ENCODE results near the gene PSD4.

PSD4 gene

GRCh38 chr2:113238871-113239839 is 65.4 kb downstream of the PSD4 start:
- no peak for DNase-seq (ENCODE audit: low read depth)

GRCh38 chr2:113240150-113240914 is 66.6 kb downstream of the PSD4 start:
- no peak for DNase-seq (ENCODE audit: low read depth)

GRCh38 chr2:113240915-113241911 is 67.4 kb downstream of the PSD4 start:
- peak; percentile 57 for DNase-seq (ENCODE audit: low read depth)

- DNase-seq (ENCODE audit: low read depth): no peak
These were observed 68.6 kb downstream of the PSD4 start for GRCh38 chr2:113242327-113242726.

GRCh38 chr2:113245276-113245711 is 71.5 kb downstream of the PSD4 start:
- no peak for DNase-seq (ENCODE audit: low read depth)

GRCh38 chr2:113246606-113247005 is 72.8 kb downstream of the PSD4 start:
- no peak for DNase-seq (ENCODE audit: low read depth)

- DNase-seq (ENCODE audit: low read depth): peak; percentile 65
These were observed 75.4 kb downstream of the PSD4 start for GRCh38 chr2:113248997-113249770.

DNA sequence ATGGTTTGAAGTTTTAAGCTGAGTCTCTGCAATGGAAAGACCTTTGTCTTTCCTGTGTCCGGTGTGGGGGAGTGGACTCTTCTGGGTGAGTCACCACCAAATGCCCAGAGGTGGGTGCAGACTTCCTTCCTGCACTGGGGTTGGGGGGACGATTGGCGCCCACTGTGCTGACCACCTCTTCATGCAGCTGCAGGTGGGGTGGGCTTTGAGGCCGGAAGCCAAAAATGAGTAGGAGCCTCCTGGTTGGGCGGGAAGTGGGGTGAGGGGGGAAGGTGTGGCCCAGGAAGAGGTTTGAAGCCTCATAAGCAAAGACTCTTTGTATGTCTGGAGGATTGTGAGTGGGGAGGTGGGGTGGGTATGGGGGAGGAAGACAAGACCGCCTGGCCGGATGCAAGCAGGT is 77.3 kb downstream of the PSD4 start:
- no peak for DNase-seq (ENCODE audit: low read depth)

DNA sequence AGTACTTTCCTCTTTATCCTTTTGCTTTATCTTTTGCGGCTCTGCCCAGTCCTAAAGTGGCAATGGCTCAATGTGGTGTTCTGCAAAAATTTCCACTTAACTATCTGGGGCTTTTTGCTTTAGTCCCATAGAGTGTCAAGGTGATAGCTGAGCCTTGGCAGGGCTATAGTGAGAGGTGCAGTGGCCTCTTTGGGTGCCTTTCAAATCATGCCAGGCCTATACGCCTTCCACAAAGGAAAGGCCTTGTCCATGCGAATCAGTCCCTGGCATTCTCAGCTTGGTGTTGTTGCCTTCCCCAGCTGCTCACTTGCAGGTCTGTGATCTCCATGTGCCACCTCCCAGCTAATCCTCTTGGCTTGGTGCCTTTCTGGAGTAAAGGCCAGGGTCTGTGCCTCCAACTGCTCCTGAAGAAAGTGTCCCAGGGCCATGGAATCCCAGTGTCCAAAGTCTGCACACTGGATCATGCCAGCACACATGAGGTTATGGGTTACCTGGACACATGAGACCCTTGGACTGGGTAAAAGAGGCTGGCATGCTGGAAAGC is 78.3 kb downstream of the PSD4 start:
- DNase-seq (ENCODE audit: low read depth): no peak

GRCh38 chr2:113253453-113253852 is 79.7 kb downstream of the PSD4 start:
- DNase-seq (ENCODE audit: low read depth): no peak

GRCh38 chr2:113255140-113256070 is 81.6 kb downstream of the PSD4 start:
- DNase-seq (ENCODE audit: low read depth): no peak

GRCh38 chr2:113257516-113258264 is 83.9 kb downstream of the PSD4 start:
- no peak for DNase-seq (ENCODE audit: low read depth)

GRCh38 chr2:113258471-113259147 is 84.8 kb downstream of the PSD4 start:
- no peak for DNase-seq (ENCODE audit: low read depth)

Data from activated T-cell treated with anti-CD3 and anti-CD28 coated beads for 24 hours (primary cell).